Endodermal cell (in vitro differentiated cells): ENCODE results near the gene BBS9. TPM values are rescaled to one million over a fixed set of nuclear protein-coding genes. Genes with fewer than 3 reads are reported as not detected.

Experiments used
- DNase-seq: peaks from one replicate; pipeline ENCODE4 v3.0.0-alpha.2; 2017
- H3K27ac ChIP-seq: 2 replicates; pipeline ENCODE4 v1.5.1; 2013; ENCODE audit warnings: mild to moderate bottlenecking, low read depth, low read length, moderate library complexity
- H3K27me3 ChIP-seq: 2 replicates; pipeline ENCODE4 v1.6.1; 2013; ENCODE audit warnings: mild to moderate bottlenecking, low read length, moderate library complexity; ENCODE audit not compliant: insufficient read depth, control insufficient read depth, poor library complexity, severe bottlenecking
- H3K36me3 ChIP-seq: 2 replicates; pipeline ENCODE4 v1.7.0; 2013; ENCODE audit warnings: mild to moderate bottlenecking, low read length, moderate library complexity; ENCODE audit not compliant: control insufficient read depth, insufficient read depth
- H3K4me1 ChIP-seq: one replicate; pipeline ENCODE4 v1.7.0; 2013; ENCODE audit warnings: low read length; ENCODE audit not compliant: control insufficient read depth, insufficient read depth
- H3K4me3 ChIP-seq: 2 replicates; pipeline ENCODE4 v1.5.1; 2013; ENCODE audit warnings: mild to moderate bottlenecking, low read length, moderate library complexity
- H3K9ac ChIP-seq: 2 replicates; pipeline ENCODE4 v1.6.1; 2013; ENCODE audit warnings: mild to moderate bottlenecking, low read length, moderate library complexity; ENCODE audit not compliant: poor library complexity, severe bottlenecking; ENCODE audit errors: extremely low read depth
- H3K9me3 ChIP-seq: 2 replicates; pipeline ENCODE4 v1.6.1; 2013; ENCODE audit warnings: mild to moderate bottlenecking, low read length, moderate library complexity; ENCODE audit not compliant: control insufficient read depth
- H3K27ac Mint-ChIP-seq: 2 replicates; pipeline ENCODE4 v1.8.0; 2020; ENCODE audit warnings: mixed read lengths
- H3K27me3 Mint-ChIP-seq: 2 replicates; pipeline ENCODE4 v1.8.0; 2021; ENCODE audit warnings: mild to moderate bottlenecking, mixed read lengths; ENCODE audit not compliant: insufficient read depth
- H3K36me3 Mint-ChIP-seq: 2 replicates; pipeline ENCODE4 v1.8.0; 2020; ENCODE audit warnings: low read depth, mixed read lengths
- H3K4me1 Mint-ChIP-seq: 2 replicates; pipeline ENCODE4 v1.8.0; 2020; ENCODE audit warnings: mixed read lengths
- H3K4me3 Mint-ChIP-seq: 2 replicates; pipeline ENCODE4 v1.8.0; 2020; ENCODE audit warnings: mild to moderate bottlenecking, moderate library complexity, mixed read lengths
- H3K9me3 Mint-ChIP-seq: 2 replicates; pipeline ENCODE4 v1.8.0; 2020; ENCODE audit warnings: mild to moderate bottlenecking, mixed read lengths
- CTCF ChIP-seq: fragments of 200-600 bp; sonication (generic); conservative IDR thresholded peaks from 2 replicates; pipeline ENCODE4 v1.5.0; 2021; ENCODE audit warnings: antibody characterized with exemption, mild to moderate bottlenecking
- WGBS, 2 experiments: methylation state at CpG; one replicate each; pipeline versions ENCODE4 v1.1.5 to v1.1.7; 2013; ENCODE audit warnings: missing lambda C conversion rate in 2 of 2, mixed read lengths in 1 of 2; ENCODE audit not compliant: insufficient coverage in 1 of 2, insufficient read length in 1 of 2; 5-methylcytosine and 5-hydroxymethylcytosine counted together
- total RNA-seq, 2 donors: library from RNA; stranded (reverse); fragmentation: NEBNext Ultra II Directional in 1 of 2; extraction: Animal tissue kit (Norgen Biotek cat#: 25700) in 1 of 2; gene quantifications; 2 replicates in 1 of 2; 3 replicates in 1 of 2; pipeline ENCODE4 v1.2.1, GENCODE V29; 2021

Gene BBS9
- total RNA-seq, 2 donors from 2014 or later = 20.7 to 21.6 TPM

- no peak overlapping the region for H3K9ac ChIP-seq
- H3K36me3 ChIP-seq = no peaks in the 10 kb centered on the region
- no peak for TF ChIP-seq CTCF
- DNase-seq = no peak
- WGBS, 2 experiments = 92% methylated on average over 4 of the region's 4 CpGs; no CpG with 5 or more reads in 1 of the 2 experiments
- H3K27me3 Mint-ChIP-seq = no peaks in the 10 kb centered on the region
- H3K27ac Mint-ChIP-seq = no peak overlapping the region
- peaks cover 2% of the 10 kb centered on the region for H3K4me1 Mint-ChIP-seq
- H3K27ac ChIP-seq = no peak overlapping the region
- H3K9me3 Mint-ChIP-seq = peaks cover 15% of the 10 kb centered on the region
- H3K9me3 ChIP-seq = no peaks in the 10 kb centered on the region
- H3K27me3 ChIP-seq = no peaks in the 10 kb centered on the region
- no peak overlapping the region for H3K4me3 ChIP-seq
- H3K36me3 Mint-ChIP-seq = peaks cover 2% of the 10 kb centered on the region
- H3K4me1 ChIP-seq = no peaks in the 10 kb centered on the region
- no peak overlapping the region for H3K4me3 Mint-ChIP-seq
Observed at GRCh38 chr7:33220231-33220630, 90.9 kb downstream of the BBS9 start.

GRCh38 chr7:33221390-33221789, 92.0 kb downstream of the BBS9 start:
- no peaks in the 10 kb centered on the region for H3K27me3 ChIP-seq
- Mint-ChIP-seq H3K4me1 (peaks cover 2% of the 10 kb centered on the region), H3K9me3 (peaks cover 13% of the 10 kb centered on the region), H3K4me3 (no peak overlapping the region), H3K27me3 (no peaks in the 10 kb centered on the region), H3K27ac (no peak overlapping the region), H3K36me3 (no peaks in the 10 kb centered on the region)
- H3K4me1 ChIP-seq = no peaks in the 10 kb centered on the region
- no peak overlapping the region for H3K9ac ChIP-seq
- H3K4me3 ChIP-seq = no peak overlapping the region
- no peaks in the 10 kb centered on the region for H3K9me3 ChIP-seq
- 88% methylated on average over 1 of the region's 1 CpG; no CpG with 5 or more reads in 1 of the 2 experiments for WGBS, 2 experiments
- H3K27ac ChIP-seq = no peak overlapping the region
- no peak for DNase-seq
- no peaks in the 10 kb centered on the region for H3K36me3 ChIP-seq
- no peak for TF ChIP-seq CTCF

- Mint-ChIP-seq H3K36me3 (no peaks in the 10 kb centered on the region), H3K27me3 (no peaks in the 10 kb centered on the region), H3K4me3 (no peak overlapping the region), H3K27ac (no peak overlapping the region), H3K4me1 (peaks cover 5% of the 10 kb centered on the region), H3K9me3 (no peaks in the 10 kb centered on the region)
- DNase-seq = no peak
- WGBS, 2 experiments = 100% methylated on average over 1 of the region's 1 CpG; no CpG with 5 or more reads in 1 of the 2 experiments
- no peaks in the 10 kb centered on the region for H3K27me3 ChIP-seq
- H3K4me3 ChIP-seq = no peak overlapping the region
- no peaks in the 10 kb centered on the region for H3K4me1 ChIP-seq
- H3K9ac ChIP-seq = no peak overlapping the region
- no peak for TF ChIP-seq CTCF
- H3K27ac ChIP-seq = no peak overlapping the region
- no peaks in the 10 kb centered on the region for H3K36me3 ChIP-seq
- no peaks in the 10 kb centered on the region for H3K9me3 ChIP-seq
Observed at GRCh38 chr7:33232632-33233145, 103.3 kb downstream of the BBS9 start.
